ENCODE measurements around the gene PROKR2. TPM values are rescaled to one million over a fixed set of nuclear protein-coding genes. Genes with fewer than 3 reads are reported as not detected.

PROKR2 gene
- total and polyA plus RNA-seq, 2 of the 8 experiments (the other 6 are each of a cell fraction or from before 2014, with no cell fraction given), result 3.3 to 7.7 TPM

DNA sequence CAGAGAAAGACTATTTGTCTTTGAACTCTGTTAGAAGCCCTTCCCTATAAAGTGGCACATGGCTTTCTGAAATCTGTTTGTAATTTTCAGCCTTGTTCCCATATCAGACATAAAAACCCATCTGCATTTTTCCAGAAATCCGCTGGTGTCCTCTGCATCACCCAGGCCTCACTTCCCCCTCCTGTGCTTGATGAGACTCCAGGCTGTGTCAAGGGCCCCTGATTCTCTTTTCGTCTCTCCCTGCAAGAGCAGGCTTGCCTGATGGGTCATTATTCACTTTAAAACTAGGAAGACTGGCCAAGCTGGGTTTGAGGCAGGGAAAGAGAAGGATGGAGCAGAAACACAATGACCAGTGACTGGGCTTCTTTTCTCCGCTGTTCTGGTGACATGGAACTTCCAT is 10.6 kb upstream of the PROKR2 start:
- DNase-seq (ENCODE audit: low read depth in 1 of 2, low spot score in 2 of 2), result no peak
- H3K23me2 ChIP-seq (ENCODE audit: low read depth, low read length), result no peaks in the 10 kb centered on the region
- no peak overlapping the region for H3K4me3 ChIP-seq (ENCODE audit: extremely low read depth in 1 of 4, insufficient read depth in 2 of 4, low read depth in 3 of 4, low read length in 4 of 4)
- H4K5ac ChIP-seq (ENCODE audit: insufficient read length, low read depth, low read length), result no peak overlapping the region
- no peak overlapping the region for H4K8ac ChIP-seq (ENCODE audit: extremely low read depth, insufficient read depth, low read length)
- H3K9me3 ChIP-seq (ENCODE audit: insufficient read depth in 2 of 2, low read depth in 1 of 2, low read length in 1 of 2), result no peaks in the 10 kb centered on the region
- H4K91ac ChIP-seq (replicated peaks; ENCODE audit: insufficient read length, low read length), result no peak overlapping the region
- no peak overlapping the region for H2BK120ac ChIP-seq (replicated peaks; ENCODE audit: low read depth, low read length)
- no peaks in the 10 kb centered on the region for H3K27me3 ChIP-seq (replicated peaks in 1 of 4; ENCODE audit: control insufficient read depth in 3 of 4, extremely low read depth in 1 of 4, insufficient read depth in 3 of 4, low read length in 3 of 4)
- no peak overlapping the region for H3K4me2 ChIP-seq (ENCODE audit: insufficient read depth in 1 of 2, low read depth in 2 of 2, low read length in 2 of 2)
- H3K27ac ChIP-seq (ENCODE audit: low read depth, low read length), result no peak overlapping the region
- H2BK5ac ChIP-seq (ENCODE audit: low read depth, low read length), result no peak overlapping the region
- H2AK5ac ChIP-seq (ENCODE audit: low read depth, low read length), result no peak overlapping the region
- H3K4me1 ChIP-seq (replicated peaks in 1 of 4; ENCODE audit: control insufficient read depth in 3 of 4, insufficient read depth in 4 of 4, low read length in 3 of 4), result no peaks in the 10 kb centered on the region
- no peak overlapping the region for H2BK20ac ChIP-seq (ENCODE audit: low read length)
- no peaks in the 10 kb centered on the region for H3K79me1 ChIP-seq (ENCODE audit: low read depth, low read length)
- 92% methylated on average over 3 of the region's 3 CpGs; no CpG with 5 or more reads in 1 of the 2 experiments for WGBS, 2 experiments (ENCODE audit: extremely low coverage in 1 of 2, insufficient coverage in 1 of 2, insufficient read length in 1 of 2, insufficient replicate concordance in 2 of 2, low coverage in 1 of 2, low lambda C conversion rate in 2 of 2, missing lambda C conversion rate in 1 of 2)
- H3K4ac ChIP-seq (replicated peaks; ENCODE audit: insufficient read length, low read depth, low read length), result no peak overlapping the region
- H2AFZ ChIP-seq (ENCODE audit: low read length), result no peak overlapping the region
- H3K79me2 ChIP-seq (ENCODE audit: control insufficient read depth in 1 of 2, insufficient read depth in 2 of 2, low read length in 2 of 2), result no peaks in the 10 kb centered on the region
- H3K14ac ChIP-seq (ENCODE audit: insufficient read length), result no peak overlapping the region
- no peak overlapping the region for H3K56ac ChIP-seq (replicated peaks; ENCODE audit: insufficient read length, low read depth, low read length)
- H2BK15ac ChIP-seq (ENCODE audit: low read length), result no peak overlapping the region
- ChIA-PET CTCF (ENCODE audit: partially characterized antibody) (interaction anchor here (0.6 to 1.7 kb wide), 3 partner anchors 8 to 130 kb away, joined by 3 to 8 read pairs (median 3); partner anchors contain the start of gene PROKR2), POLR2A (ENCODE audit: partially characterized antibody) (interaction anchor here (2.3 kb wide), 1 partner anchor 11 kb away, joined by 9 read pairs; the partner anchor contains the start of gene PROKR2)
- no peak overlapping the region for H3K23ac ChIP-seq (ENCODE audit: insufficient read length)
- H3K18ac ChIP-seq (ENCODE audit: extremely low read depth, low read length), result no peak overlapping the region
- no peaks in the 10 kb centered on the region for H3K36me3 ChIP-seq (ENCODE audit: control insufficient read depth in 2 of 4, insufficient read depth in 4 of 4, low read length in 3 of 4)
- no peak for FAIRE-seq
- no peaks in the 10 kb centered on the region for H4K20me1 ChIP-seq (replicated peaks in 1 of 2; ENCODE audit: control insufficient read depth in 1 of 2, insufficient read depth in 2 of 2, low read length in 2 of 2)
- H3K9ac ChIP-seq (replicated peaks in 1 of 4; ENCODE audit: extremely low read depth in 1 of 4, low read depth in 3 of 4, low read length in 3 of 4), result no peak overlapping the region
- no peak overlapping the region for H2BK12ac ChIP-seq (ENCODE audit: low read depth, low read length)
- no peak for TF ChIP-seq CHD2 (IDR thresholded peaks at IDR 0.05; ENCODE audit: low read length)
- TF ChIP-seq CTCF (IDR thresholded peaks at IDR 0.05; ENCODE audit: control extremely low read depth in 1 of 3, insufficient read depth in 1 of 3, low read depth in 1 of 3, low read length in 3 of 3), result no peak
- no peak for TF ChIP-seq RXRA (IDR thresholded peaks at IDR 0.05; ENCODE audit: insufficient read depth, low read depth, low read length)
- no peak for TF ChIP-seq CBX8 (IDR thresholded peaks at IDR 0.05; ENCODE audit: borderline replicate concordance, low read depth, low read length)
- no peak for TF ChIP-seq YY1 (IDR thresholded peaks at IDR 0.05; ENCODE audit: low read depth, low read length)
- no peak for TF ChIP-seq KDM4A (IDR thresholded peaks at IDR 0.05; ENCODE audit: low read depth, low read length, severe bottlenecking)
- TF ChIP-seq SRF (IDR thresholded peaks at IDR 0.05; ENCODE audit: low read depth, low read length), result no peak
- TF ChIP-seq TBP (IDR thresholded peaks at IDR 0.05; ENCODE audit: low read depth, low read length), result no peak
- TF ChIP-seq POLR2A (IDR thresholded peaks at IDR 0.05; ENCODE audit: control extremely low read depth in 1 of 2, low read depth in 2 of 2, low read length in 2 of 2), result no peak
- no peak for TF ChIP-seq BRCA1 (IDR thresholded peaks at IDR 0.05; ENCODE audit: low read depth, low read length)
- TF ChIP-seq TAF1 (IDR thresholded peaks at IDR 0.05; ENCODE audit: low read depth, low read length), result no peak
- no peak for TF ChIP-seq EGR1 (IDR thresholded peaks at IDR 0.05; ENCODE audit: borderline replicate concordance, low read depth, low read length)

Data from H1 (cell line).